HEK293T (cell line): Measurements from ENCODE around the gene MAPKAPK3.

Experiments used
- ARNT ChIP-seq: fragments of 450-650 bp; IDR thresholded peaks from 2 replicates; pipeline ENCODE4 v1.6.1; 2017; ENCODE audit warnings: mild to moderate bottlenecking
- BHLHE40 ChIP-seq: fragments of 450-650 bp; IDR thresholded peaks from 2 replicates; pipeline ENCODE4 v1.6.1; 2016; ENCODE audit warnings: mild to moderate bottlenecking, moderate library complexity, borderline replicate concordance
- CTBP1 ChIP-seq: fragments of 450-650 bp; IDR thresholded peaks from 2 replicates; pipeline ENCODE4 v1.6.1; 2016; ENCODE audit warnings: borderline replicate concordance
- ELF4 ChIP-seq: fragments of 450-650 bp; IDR thresholded peaks from 2 replicates; pipeline ENCODE4 v1.6.1; 2017; ENCODE audit warnings: antibody characterized with exemption
- FOXA1 ChIP-seq: fragments of 450-650 bp; IDR thresholded peaks from 2 replicates; pipeline ENCODE4 v1.6.1; 2016; ENCODE audit warnings: mild to moderate bottlenecking
- FOXK2 ChIP-seq: fragments of 450-650 bp; IDR thresholded peaks from 2 replicates; pipeline ENCODE4 v1.6.1; 2016; ENCODE audit warnings: mild to moderate bottlenecking
- FOXM1 ChIP-seq: fragments of 450-650 bp; IDR thresholded peaks from 2 replicates; pipeline ENCODE4 v1.6.1; 2017; ENCODE audit warnings: mild to moderate bottlenecking, borderline replicate concordance
- HDGF ChIP-seq: fragments of 450-650 bp; IDR thresholded peaks from 2 replicates; pipeline ENCODE4 v1.6.1; 2017; ENCODE audit warnings: antibody characterized with exemption, borderline replicate concordance
- LEF1 ChIP-seq: fragments of 450-650 bp; IDR thresholded peaks from 2 replicates; pipeline ENCODE4 v1.6.1; 2017; ENCODE audit warnings: mild to moderate bottlenecking, borderline replicate concordance
- NFRKB ChIP-seq: fragments of 450-650 bp; IDR thresholded peaks from 2 replicates; pipeline ENCODE4 v1.6.1; 2016; ENCODE audit warnings: mild to moderate bottlenecking, moderate library complexity
- SP1 ChIP-seq: fragments of 450-650 bp; IDR thresholded peaks from 2 replicates; pipeline ENCODE4 v1.6.1; 2017
- SUZ12 ChIP-seq: fragments of 450-650 bp; IDR thresholded peaks from 2 replicates; pipeline ENCODE4 v1.6.1; 2016; ENCODE audit warnings: mild to moderate bottlenecking
- TARDBP ChIP-seq: fragments of 450-650 bp; IDR thresholded peaks from 2 replicates; pipeline ENCODE4 v1.6.1; 2016
- ZNF384 ChIP-seq: fragments of 450-650 bp; IDR thresholded peaks from 2 replicates; pipeline ENCODE4 v1.6.1; 2016

- no peak for TF ChIP-seq ARNT
- no peak for TF ChIP-seq BHLHE40
- TF ChIP-seq SUZ12 = no peak
- no peak for TF ChIP-seq SP1
- TF ChIP-seq ZNF384 = no peak
- no peak for TF ChIP-seq FOXA1
- TF ChIP-seq HDGF = no peak
- no peak for TF ChIP-seq ELF4
- no peak for TF ChIP-seq FOXM1
- TF ChIP-seq NFRKB = no peak
- TF ChIP-seq TARDBP = no peak
- no peak for TF ChIP-seq CTBP1
- TF ChIP-seq FOXK2 = no peak
- TF ChIP-seq LEF1 = no peak
These were observed 27.6 kb downstream of the MAPKAPK3 start for GRCh38 chr3:50644561-50644960.
